Mesenchymal stem cell (in vitro differentiated cells and primary cell): Measurements from ENCODE around the gene ASIC4.

Experiments
- DNase-seq: peaks from one replicate; pipeline ENCODE4 v3.0.0-alpha.2; 2013
- H2AFZ ChIP-seq: one replicate; pipeline ENCODE4 v1.6.1; 2013; ENCODE audit warnings: low read depth, mild to moderate bottlenecking, control low read depth, inconsistent platforms, low read length, moderate library complexity
- H2AK5ac ChIP-seq: 2 replicates; pipeline ENCODE4 v1.6.1; 2013; ENCODE audit warnings: low read length, moderate library complexity, mild to moderate bottlenecking, inconsistent platforms; ENCODE audit not compliant: severe bottlenecking
- H2BK120ac ChIP-seq: one replicate; pipeline ENCODE4 v1.6.1; 2013; ENCODE audit warnings: low read depth, mild to moderate bottlenecking, inconsistent platforms, low read length, moderate library complexity
- H2BK12ac ChIP-seq, 2 experiments: one replicate each; pipeline ENCODE4 v1.6.1; 2013; ENCODE audit warnings: inconsistent platforms in 2 of 2, low read length in 2 of 2, mild to moderate bottlenecking in 2 of 2, moderate library complexity in 2 of 2, control low read depth in 1 of 2
- H2BK15ac ChIP-seq: one replicate; pipeline ENCODE4 v1.6.1; 2013; ENCODE audit warnings: mild to moderate bottlenecking, low read depth, inconsistent platforms; ENCODE audit not compliant: poor library complexity, severe bottlenecking
- H2BK5ac ChIP-seq: 2 replicates; pipeline ENCODE4 v1.6.1; 2013; ENCODE audit warnings: low read depth, mild to moderate bottlenecking, low read length, control low read depth, inconsistent platforms; ENCODE audit not compliant: poor library complexity, severe bottlenecking
- H3K14ac ChIP-seq, 2 experiments: one replicate each; pipeline ENCODE4 v1.6.1; 2013; ENCODE audit warnings: inconsistent platforms in 2 of 2, low read length in 2 of 2, control low read depth in 1 of 2, mild to moderate bottlenecking in 1 of 2, moderate library complexity in 1 of 2
- H3K18ac ChIP-seq, 2 experiments: one replicate each; pipeline ENCODE4 v1.6.1; 2013; ENCODE audit warnings: inconsistent platforms in 2 of 2, low read length in 2 of 2, control low read depth in 1 of 2, low read depth in 1 of 2, mild to moderate bottlenecking in 1 of 2
- H3K23ac ChIP-seq, 2 experiments: one replicate each; pipeline ENCODE4 v1.6.1; 2013; ENCODE audit warnings: inconsistent platforms in 2 of 2, low read length in 2 of 2, mild to moderate bottlenecking in 2 of 2, moderate library complexity in 2 of 2, control low read depth in 1 of 2
- H3K27ac ChIP-seq: 2 replicates; pipeline ENCODE4 v1.5.1; 2013; ENCODE audit warnings: mild to moderate bottlenecking, moderate library complexity, low read length, control low read depth, inconsistent platforms; ENCODE audit not compliant: poor library complexity, severe bottlenecking
- H3K27me3 ChIP-seq, 2 experiments: 2 replicates each; pipeline versions ENCODE4 v1.6.1 to v1.7.0; 2013; ENCODE audit warnings: low read length in 2 of 2, mild to moderate bottlenecking in 2 of 2, moderate library complexity in 2 of 2, control low read depth in 1 of 2, inconsistent platforms in 1 of 2; ENCODE audit not compliant: control insufficient read depth in 1 of 2, insufficient read depth in 1 of 2
- H3K36me3 ChIP-seq, 2 experiments: 2 replicates each; pipeline versions ENCODE4 v1.6.1 to v1.7.0; 2013; ENCODE audit warnings: low read length in 2 of 2, control low read depth in 1 of 2, inconsistent platforms in 1 of 2, low read depth in 1 of 2, mild to moderate bottlenecking in 1 of 2; ENCODE audit not compliant: insufficient read depth in 2 of 2, control insufficient read depth in 1 of 2
- H3K4ac ChIP-seq, 2 experiments: one replicate each; pipeline ENCODE4 v1.6.1; 2013; ENCODE audit warnings: inconsistent platforms in 2 of 2, low read length in 2 of 2, mild to moderate bottlenecking in 2 of 2, moderate library complexity in 2 of 2, control low read depth in 1 of 2, low read depth in 1 of 2
- H3K4me1 ChIP-seq: 2 replicates; pipeline ENCODE4 v1.6.1; 2013; ENCODE audit warnings: low read depth, low read length, control low read depth; ENCODE audit not compliant: control insufficient read depth, insufficient read depth
- H3K4me2 ChIP-seq: 2 replicates; pipeline ENCODE4 v1.6.1; 2013; ENCODE audit warnings: low read length, mild to moderate bottlenecking, inconsistent platforms; ENCODE audit not compliant: poor library complexity, severe bottlenecking
- H3K4me3 ChIP-seq, 2 experiments: 2 replicates each; pipeline versions ENCODE4 v1.5.1 to v1.7.0; 2013; ENCODE audit warnings: low read length in 2 of 2, mild to moderate bottlenecking in 2 of 2, control low read depth in 1 of 2, low read depth in 1 of 2; ENCODE audit not compliant: insufficient read depth in 1 of 2
- H3K79me1 ChIP-seq: replicated peaks from 2 replicates; pipeline ENCODE4 v1.6.1; 2013; ENCODE audit warnings: mild to moderate bottlenecking, control low read depth, low read length, inconsistent platforms; ENCODE audit not compliant: poor library complexity, severe bottlenecking
- H3K9ac ChIP-seq: 2 replicates; pipeline ENCODE4 v1.7.0; 2013; ENCODE audit warnings: mild to moderate bottlenecking, low read length, moderate library complexity
- H3K9me3 ChIP-seq: 2 replicates; pipeline ENCODE4 v1.7.0; 2013; ENCODE audit warnings: mild to moderate bottlenecking, low read length; ENCODE audit not compliant: control insufficient read depth
- H4K8ac ChIP-seq: one replicate; pipeline ENCODE4 v1.6.1; 2013; ENCODE audit warnings: inconsistent platforms, mild to moderate bottlenecking, low read length, moderate library complexity
- H4K91ac ChIP-seq: one replicate; pipeline ENCODE4 v1.6.1; 2013; ENCODE audit warnings: mild to moderate bottlenecking, low read length, inconsistent platforms
- WGBS: methylation state at CpG from one replicate; pipeline ENCODE4 v1.1.7; 2013; ENCODE audit warnings: mixed read lengths; 5-methylcytosine and 5-hydroxymethylcytosine counted together

The ASIC4 gene

DNA sequence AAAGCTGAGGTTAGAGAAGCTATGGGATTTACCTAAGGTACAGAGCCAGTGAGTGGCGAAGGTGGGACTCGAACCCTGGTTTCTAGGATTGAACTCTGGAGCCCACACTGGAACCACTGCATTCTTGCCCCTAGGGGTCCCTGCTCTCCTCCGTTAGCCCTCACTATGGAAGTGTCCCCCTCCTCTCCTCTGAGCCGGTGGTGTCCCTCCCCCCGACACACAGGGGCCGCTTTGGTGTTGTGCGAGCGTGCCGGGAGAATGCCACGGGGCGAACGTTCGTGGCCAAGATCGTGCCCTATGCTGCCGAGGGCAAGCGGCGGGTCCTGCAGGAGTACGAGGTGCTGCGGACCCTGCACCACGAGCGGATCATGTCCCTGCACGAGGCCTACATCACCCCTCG, 24.1 kb upstream of the ASIC4 start:
- Histone ChIP-seq H3K4me1 (peaks cover 13% of the 10 kb centered on the region), H3K4me2 (no peak overlapping the region), H2AFZ (no peak overlapping the region), H3K14ac (no peak overlapping the region), H3K36me3 (peaks cover 51 to 70% of the 10 kb centered on the region in 2 experiments), H3K23ac (no peak overlapping the region), H2BK120ac (no peak overlapping the region), H4K8ac (no peak overlapping the region), H2BK15ac (no peak overlapping the region), H4K91ac (no peak overlapping the region), H3K9me3 (no peaks in the 10 kb centered on the region), H3K9ac (no peak overlapping the region), H3K18ac (no peak overlapping the region), H3K27me3 (peaks cover 0 to 29% of the 10 kb centered on the region in 2 experiments), H3K4ac (no peak overlapping the region), H3K4me3 (no peak overlapping the region), H2BK12ac (no peak overlapping the region), H2BK5ac (no peak overlapping the region), H2AK5ac (no peak overlapping the region), H3K79me1 (no peaks in the 10 kb centered on the region), H3K27ac (no peak overlapping the region)
- no peak for DNase-seq
- WGBS, result 90% methylated on average over 23 of the region's 23 CpGs

DNA sequence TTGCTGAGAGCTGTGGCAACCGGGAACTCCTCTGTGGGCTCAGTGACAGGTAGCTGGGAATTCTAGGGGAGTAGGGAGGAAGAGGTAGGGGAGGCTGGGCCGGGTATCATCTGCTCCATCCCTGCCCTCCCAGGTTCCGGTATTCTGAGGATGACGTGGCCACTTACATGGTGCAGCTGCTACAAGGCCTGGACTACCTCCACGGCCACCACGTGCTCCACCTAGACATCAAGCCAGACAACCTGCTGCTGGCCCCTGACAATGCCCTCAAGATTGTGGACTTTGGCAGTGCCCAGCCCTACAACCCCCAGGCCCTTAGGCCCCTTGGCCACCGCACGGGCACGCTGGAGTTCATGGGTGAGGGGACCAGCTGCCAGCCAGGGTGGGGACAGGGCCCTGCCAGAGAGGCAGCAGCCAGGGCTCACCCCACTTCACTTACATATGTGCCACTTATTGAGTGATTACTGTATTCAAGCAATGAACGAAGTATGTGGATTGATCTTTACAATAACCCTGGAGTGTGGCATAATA, 23.6 kb upstream of the ASIC4 start:
- Histone ChIP-seq H2AFZ (no peak overlapping the region), H3K27me3 (peaks cover 0 to 29% of the 10 kb centered on the region in 2 experiments), H3K27ac (no peak overlapping the region), H2BK12ac (no peak overlapping the region), H4K8ac (no peak overlapping the region), H3K18ac (no peak overlapping the region), H2AK5ac (no peak overlapping the region), H3K79me1 (no peaks in the 10 kb centered on the region), H3K4me2 (no peak overlapping the region), H3K9me3 (no peaks in the 10 kb centered on the region), H2BK120ac (no peak overlapping the region), H3K4me3 (no peak overlapping the region), H3K4ac (no peak overlapping the region), H3K36me3 (peaks cover 51 to 65% of the 10 kb centered on the region in 2 experiments), H3K14ac (no peak overlapping the region), H2BK5ac (no peak overlapping the region), H2BK15ac (no peak overlapping the region), H4K91ac (no peak overlapping the region), H3K23ac (no peak overlapping the region), H3K9ac (no peak overlapping the region), H3K4me1 (peaks cover 12% of the 10 kb centered on the region)
- no peak for DNase-seq
- 92% methylated on average over 10 of the region's 10 CpGs for WGBS

DNA sequence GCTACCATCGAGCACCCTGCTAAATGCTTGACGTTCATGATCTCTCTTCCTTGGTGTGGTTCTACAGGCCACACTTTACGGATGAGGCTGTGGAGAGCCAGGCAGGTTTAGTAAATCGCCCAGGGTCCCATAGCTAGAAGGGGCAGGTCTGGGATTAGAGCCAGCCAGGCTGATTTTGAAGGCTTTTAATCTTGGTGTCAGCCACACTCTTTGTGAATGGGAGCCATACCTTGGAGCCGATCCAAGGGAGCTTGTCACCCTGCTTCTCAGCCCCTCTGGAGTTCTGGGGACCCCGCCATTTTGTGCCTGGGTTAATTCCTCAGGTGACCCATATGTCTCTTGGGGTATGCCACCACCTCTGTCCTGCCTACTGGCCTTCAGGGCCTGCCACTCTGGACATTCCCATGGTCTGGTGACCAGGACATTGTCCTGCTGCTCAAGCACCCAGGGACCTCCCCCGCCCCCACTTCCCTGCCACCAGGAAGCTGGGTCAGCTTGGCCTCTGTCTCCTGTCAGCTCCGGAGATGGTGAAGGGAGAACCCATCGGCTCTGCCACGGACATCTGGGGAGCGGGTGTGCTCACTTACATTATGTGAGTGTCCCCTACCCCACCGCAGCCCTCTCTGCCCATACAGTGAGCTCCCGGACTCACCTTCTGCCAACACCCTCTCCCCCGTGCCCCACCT, 22.9 kb upstream of the ASIC4 start:
- Histone ChIP-seq H3K9me3 (no peaks in the 10 kb centered on the region), H3K4me1 (peaks cover 10% of the 10 kb centered on the region), H3K23ac (no peak overlapping the region), H2BK15ac (no peak overlapping the region), H3K4me3 (no peak overlapping the region), H2AFZ (no peak overlapping the region), H3K18ac (no peak overlapping the region), H4K8ac (no peak overlapping the region), H3K9ac (no peak overlapping the region), H3K36me3 (peaks cover 51 to 60% of the 10 kb centered on the region in 2 experiments), H3K14ac (no peak overlapping the region), H3K4ac (no peak overlapping the region), H2BK5ac (no peak overlapping the region), H3K4me2 (no peak overlapping the region), H3K27me3 (peaks cover 0 to 33% of the 10 kb centered on the region in 2 experiments), H2BK120ac (no peak overlapping the region), H3K79me1 (no peaks in the 10 kb centered on the region), H2BK12ac (no peak overlapping the region), H2AK5ac (no peak overlapping the region), H3K27ac (no peak overlapping the region), H4K91ac (no peak overlapping the region)
- no peak for DNase-seq
- 86% methylated on average over 14 of the region's 14 CpGs for WGBS

DNA sequence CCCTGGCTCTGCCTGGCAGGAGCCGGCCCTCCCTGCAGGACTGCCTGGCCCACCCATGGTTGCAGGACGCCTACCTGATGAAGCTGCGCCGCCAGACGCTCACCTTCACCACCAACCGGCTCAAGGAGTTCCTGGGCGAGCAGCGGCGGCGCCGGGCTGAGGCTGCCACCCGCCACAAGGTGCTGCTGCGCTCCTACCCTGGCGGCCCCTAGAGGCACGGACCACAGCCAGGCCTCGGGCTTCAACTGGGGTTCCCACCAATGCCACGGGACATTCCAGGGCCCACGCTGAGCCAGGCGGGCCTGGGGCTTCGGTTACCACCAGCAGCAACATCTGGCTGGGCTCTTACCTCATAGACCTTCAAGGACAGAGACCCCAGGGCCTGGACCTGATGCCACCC, 21.7 kb upstream of the ASIC4 start:
- H3K4me3 ChIP-seq, result no peak overlapping the region
- 38% methylated on average over 19 of the region's 20 CpGs for WGBS
- H3K9me3 ChIP-seq, result no peaks in the 10 kb centered on the region
- no peak overlapping the region for H3K9ac ChIP-seq
- H3K18ac ChIP-seq, result no peak overlapping the region
- H2AFZ ChIP-seq, result no peak overlapping the region
- H4K8ac ChIP-seq, result no peak overlapping the region
- H3K23ac ChIP-seq, result no peak overlapping the region
- no peak overlapping the region for H4K91ac ChIP-seq
- H2BK120ac ChIP-seq, result no peak overlapping the region
- H3K36me3 ChIP-seq, result peaks cover 53 to 54% of the 10 kb centered on the region in 2 experiments
- H3K79me1 ChIP-seq, result no peaks in the 10 kb centered on the region
- H2BK5ac ChIP-seq, result no peak overlapping the region
- H3K4ac ChIP-seq, result no peak overlapping the region
- peaks cover 0 to 44% of the 10 kb centered on the region in 2 experiments for H3K27me3 ChIP-seq
- DNase-seq, result no peak
- peak overlapping the region; percentile 15 for H2AK5ac ChIP-seq
- no peak overlapping the region for H2BK12ac ChIP-seq
- no peak overlapping the region for H2BK15ac ChIP-seq
- H3K4me1 ChIP-seq, result peaks cover 13% of the 10 kb centered on the region
- H3K14ac ChIP-seq, result no peak overlapping the region
- H3K4me2 ChIP-seq, result no peak overlapping the region
- H3K27ac ChIP-seq, result no peak overlapping the region
